HG02852 (cell line): ENCODE data around the gene NELFCD.

Source experiments
- ATAC-seq: cut with Tn5 transposase; IDR thresholded peaks from one replicate; pipeline ENCODE4 v1.9.1; 2021; ENCODE audit warnings: mild to moderate bottlenecking, moderate library complexity; ENCODE audit not compliant: unreplicated experiment

Gene NELFCD

DNA sequence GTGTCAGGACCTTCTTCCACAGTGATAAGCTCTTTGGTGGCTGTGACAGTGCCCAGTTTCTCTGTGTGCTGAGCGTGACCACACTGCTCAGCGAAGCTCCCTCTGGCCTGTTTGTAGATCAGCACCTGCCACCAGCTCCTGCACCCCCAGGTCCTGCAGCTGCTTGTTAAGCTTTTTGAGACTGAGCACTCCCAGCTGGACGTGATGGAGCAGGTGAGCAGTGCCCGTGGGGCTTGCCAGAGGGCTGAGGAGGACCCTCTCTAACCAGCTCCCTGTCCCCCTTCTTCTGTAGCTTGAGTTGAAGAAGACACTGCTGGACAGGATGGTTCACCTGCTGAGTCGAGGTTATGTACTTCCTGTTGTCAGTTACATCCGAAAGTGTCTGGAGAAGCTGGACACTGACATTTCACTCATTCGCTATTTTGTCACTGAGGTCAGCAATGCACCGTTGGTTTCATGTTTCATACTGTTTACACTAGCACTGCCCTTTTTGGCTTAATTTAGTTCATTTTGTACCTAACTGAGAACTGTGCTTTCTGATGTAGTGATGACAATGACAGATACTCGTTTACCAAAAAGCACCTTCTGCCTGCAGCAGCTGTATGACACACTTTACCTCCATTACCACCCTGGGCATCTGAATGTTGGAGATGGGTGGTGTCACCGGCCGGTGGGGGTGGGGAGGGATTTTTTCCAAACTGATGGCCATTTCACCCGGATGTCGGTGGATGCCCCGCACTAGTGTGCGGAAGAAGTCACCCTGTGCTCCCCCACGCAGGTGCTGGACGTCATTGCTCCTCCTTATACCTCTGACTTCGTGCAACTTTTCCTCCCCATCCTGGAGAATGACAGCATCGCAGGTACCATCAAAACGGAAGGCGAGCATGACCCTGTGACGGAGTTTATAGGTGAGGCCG lies 12.5 kb downstream of the NELFCD start:
- ATAC-seq, result no peak

- ATAC-seq, result no peak
These were observed 13.5 kb downstream of the NELFCD start for GRCh38 chr20:58994390-58995159.

- ATAC-seq, result no peak
These were observed 14.6 kb downstream of the NELFCD start for GRCh38 chr20:58995461-58996225.

DNA sequence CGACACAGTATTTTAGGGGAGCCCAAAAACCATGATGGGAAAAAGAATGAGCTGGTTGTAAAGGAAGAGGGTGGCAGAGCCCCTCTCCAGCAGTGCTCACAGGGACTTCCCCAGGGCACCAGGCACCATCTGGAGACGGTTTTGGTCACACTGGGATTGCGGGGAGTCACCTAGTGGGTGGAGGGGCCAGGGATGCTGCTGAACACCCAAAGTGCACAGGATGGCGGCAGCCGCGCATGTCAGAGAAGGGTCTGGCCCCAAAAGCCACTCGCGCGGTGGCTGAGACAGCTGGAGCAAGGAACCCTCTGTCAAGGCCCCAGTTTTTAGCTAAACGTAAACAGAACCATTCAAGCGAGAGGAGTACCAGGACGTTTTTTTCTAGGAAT lies 15.2 kb downstream of the NELFCD start:
- no peak for ATAC-seq

DNA sequence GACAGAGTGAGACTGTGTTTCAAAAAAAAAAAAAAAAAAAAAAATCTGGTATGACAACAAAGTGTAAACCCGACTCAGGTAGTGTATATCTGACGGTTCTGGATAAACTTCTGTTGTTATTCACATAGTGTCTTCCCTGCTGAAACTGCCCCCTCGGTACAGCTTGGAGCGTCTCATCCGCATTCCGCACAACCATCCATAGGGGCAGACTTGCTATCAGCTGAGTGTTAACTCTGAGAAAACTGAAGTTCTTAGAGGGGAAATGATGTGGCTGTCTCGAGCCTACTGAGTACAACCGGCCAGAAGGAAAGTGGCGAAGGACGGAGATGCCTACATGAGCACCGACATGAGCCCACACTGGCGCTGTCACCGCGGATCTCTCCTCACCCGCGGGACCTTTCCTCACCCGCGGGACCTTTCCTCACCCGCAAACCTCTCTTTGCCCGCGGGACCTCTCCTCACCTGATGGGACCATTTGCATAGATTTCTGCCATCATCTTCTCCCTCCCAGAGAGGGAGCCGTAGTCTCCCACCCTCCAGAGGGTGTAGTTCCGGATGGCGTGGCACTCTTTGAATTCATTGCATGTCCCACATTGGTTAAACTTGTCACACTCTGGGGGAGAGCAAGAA lies 16.2 kb downstream of the NELFCD start:
- no peak for ATAC-seq

DNA sequence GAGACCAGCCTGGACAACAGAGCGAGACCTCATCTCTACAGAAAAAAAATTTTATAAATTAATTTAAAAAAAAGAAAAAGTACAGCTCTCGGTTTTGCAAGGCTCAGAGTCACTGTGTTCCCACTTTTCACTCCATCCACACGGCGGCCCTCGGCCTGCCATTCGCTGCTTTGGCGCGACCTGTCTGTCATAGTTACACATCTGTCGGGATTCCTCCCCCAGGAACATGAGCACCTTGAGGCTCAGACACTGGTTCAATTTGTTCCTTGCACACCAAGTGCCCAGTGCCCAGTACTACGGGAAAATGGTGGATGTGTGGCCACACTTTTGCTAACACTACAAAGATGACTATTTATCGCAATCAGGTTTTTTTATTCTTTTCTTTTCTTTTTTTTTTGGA lies 17.6 kb downstream of the NELFCD start:
- no peak for ATAC-seq

GRCh38 chr20:59000326-59000725 lies 19.3 kb downstream of the NELFCD start:
- ATAC-seq, result no peak

GRCh38 chr20:59001068-59001448 lies 20.0 kb downstream of the NELFCD start:
- ATAC-seq, result no peak

GRCh38 chr20:59001449-59002171 lies 20.6 kb downstream of the NELFCD start:
- ATAC-seq, result no peak

- ATAC-seq, result no peak
These were observed 21.3 kb downstream of the NELFCD start for GRCh38 chr20:59002388-59002787.

DNA sequence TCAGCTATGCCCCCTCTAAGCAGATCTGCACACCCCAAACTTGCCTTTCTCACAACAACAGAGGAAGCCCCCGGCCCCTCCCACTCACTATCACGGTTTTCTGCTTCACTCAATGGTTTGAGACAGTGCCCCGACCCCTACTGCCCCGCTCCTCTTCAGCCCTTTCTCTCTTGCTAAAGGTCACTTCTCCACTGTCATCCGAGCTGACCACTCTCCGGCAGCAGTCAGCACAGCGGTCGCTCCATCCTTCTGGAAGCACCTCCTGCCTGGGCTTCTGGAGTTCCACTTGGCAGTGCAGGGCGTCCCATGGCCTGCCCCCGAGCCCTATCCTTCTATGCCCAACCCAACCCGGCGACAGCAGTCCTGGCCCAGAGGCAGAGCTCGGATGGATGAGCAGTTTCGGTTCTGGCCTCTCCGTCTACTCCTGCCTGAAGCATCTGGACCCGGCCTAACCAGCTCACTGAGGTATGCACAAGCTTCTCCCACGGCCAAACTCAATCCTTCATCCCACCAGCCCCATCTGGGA lies 21.9 kb downstream of the NELFCD start:
- no peak for ATAC-seq

DNA sequence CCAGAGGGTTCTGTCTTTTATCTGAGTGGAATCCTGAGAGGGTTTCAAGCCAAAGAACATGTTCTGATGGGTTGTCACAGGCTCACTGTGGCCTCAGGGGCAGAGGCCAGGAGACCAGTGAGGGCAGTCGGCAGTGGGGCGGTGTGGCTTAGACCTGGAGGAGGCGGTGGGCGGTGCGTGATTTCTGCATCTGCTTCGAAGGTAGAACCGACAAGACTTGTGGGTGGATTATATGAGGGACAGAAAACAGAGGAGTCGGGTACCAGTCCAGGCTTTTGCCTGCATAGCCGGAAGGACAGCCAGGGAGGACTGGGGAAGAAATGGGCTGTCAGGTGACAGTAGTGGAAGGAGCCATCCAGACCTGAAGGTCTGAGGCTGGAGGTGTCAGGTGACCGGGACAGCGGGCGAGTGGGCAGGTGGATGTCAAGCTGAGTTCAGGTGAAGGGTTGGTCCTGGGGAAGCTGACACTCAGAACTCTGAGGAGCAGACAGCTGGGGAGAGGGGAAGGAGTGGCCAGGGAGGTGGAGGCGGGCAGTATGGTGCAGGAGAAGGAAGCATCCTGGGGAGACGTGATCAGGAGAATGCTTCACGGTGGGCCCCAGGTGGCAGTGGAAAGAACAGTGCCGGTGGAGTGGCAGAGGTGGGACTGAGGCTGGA lies 22.9 kb downstream of the NELFCD start:
- ATAC-seq, result no peak

DNA sequence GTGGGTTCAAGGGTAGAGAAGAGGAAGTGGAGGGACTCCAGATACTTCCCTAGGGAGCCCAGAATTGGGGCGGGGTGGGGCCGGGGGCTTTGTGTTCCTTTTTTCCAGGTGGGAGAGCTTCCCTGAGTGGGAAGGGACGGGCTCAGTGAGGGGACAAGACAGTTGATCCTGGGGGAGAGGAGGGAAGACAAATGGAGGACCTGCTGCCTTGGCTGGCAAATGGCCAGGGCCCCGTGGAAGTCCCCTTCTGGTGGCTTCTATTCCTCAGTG lies 23.4 kb downstream of the NELFCD start:
- ATAC-seq, result no peak

GRCh38 chr20:59004763-59005522 lies 23.9 kb downstream of the NELFCD start:
- ATAC-seq, result peak; percentile 32

- no peak for ATAC-seq
These were observed 24.6 kb downstream of the NELFCD start for GRCh38 chr20:59005523-59006166.

DNA sequence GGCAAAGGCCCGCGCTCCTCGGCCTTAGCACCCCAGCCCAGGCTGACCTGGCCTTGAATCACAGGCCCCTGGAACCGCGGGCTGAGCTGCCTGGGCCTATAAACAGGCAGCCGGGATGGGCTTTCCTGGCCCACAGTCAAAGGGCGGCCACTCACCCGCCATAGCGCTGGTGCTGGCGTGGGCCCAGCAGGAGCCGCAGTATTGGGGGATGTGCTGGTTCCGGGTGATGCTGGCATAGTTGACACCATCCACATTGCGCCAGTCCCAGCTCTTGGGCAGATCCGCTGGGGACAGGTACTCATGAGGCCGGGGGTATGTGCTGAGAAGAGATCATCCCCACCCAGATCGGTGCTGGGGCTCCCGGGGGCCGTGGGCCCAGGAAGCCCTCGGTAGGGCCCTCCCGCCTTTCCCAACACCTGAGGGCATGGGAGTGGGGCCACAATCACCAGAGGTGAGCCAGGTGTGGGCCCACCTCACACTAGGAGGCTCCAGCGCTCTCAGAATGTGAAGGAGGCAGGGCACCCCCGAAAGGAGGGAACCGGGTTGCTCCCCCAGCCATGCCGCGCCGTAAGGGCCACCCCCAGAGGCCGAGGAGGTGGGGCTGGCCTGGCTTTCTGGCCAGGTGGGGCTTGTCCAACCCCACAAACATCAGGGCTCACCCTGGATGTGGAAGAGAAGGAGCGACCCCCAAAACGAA lies 25.3 kb downstream of the NELFCD start:
- ATAC-seq, result no peak

DNA sequence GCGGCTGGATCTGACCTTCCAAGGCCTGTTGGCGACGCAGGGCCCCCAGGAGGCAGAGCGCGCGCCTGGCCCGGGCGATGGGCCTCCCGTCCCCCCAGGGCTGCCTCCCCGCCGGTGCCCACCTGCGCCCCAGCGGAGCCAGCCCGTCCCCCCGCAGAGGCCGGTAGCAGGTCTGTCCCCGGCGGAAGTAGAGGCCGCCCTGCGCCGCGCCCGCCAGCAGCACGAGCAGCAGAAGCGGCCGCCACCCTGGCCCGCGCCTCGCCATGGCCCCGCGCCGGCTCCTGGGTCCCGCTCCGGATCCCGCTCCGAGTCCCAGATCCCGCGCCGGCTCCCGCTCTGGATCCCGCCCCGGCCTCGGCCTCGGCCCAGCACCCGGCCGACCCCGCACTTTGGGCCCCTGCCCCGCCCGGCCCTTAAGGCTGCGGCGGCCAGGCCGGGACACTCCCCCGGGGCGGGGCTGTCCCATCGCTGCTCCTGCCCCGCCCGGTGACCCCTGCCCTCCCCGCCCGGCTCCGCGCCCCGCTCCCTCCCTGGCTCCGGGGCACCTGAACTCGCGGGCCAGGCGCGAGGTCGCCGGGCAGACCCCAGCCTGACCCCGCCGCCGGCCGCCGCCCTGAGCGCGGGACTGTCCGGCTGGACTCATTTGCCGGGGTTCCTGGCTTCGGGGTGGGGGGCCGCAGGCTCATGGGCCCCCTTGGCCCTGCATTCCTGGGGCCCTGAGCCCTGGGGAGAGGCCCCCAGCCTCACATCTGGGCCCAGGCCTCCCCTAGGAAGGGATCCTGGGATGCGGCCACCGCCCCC lies 26.0 kb downstream of the NELFCD start, which contains the start of gene CTSZ:
CTSZ (minus strand) TSS at position 391 of the 801 bp plus-strand sequence; CDS start at position 265, 126 bp downstream.
- peak; percentile 39 for ATAC-seq
